SK-N-MC (cell line): ENCODE results near the gene SLC25A47.

ENCODE experiments used
- EZH2 ChIP-seq: fragments of 200-600 bp; sonication (generic); IDR thresholded peaks from one replicate; pipeline ENCODE4 v1.6.1; 2017; ENCODE audit warnings: antibody characterized with exemption
- POLR2AphosphoS5 ChIP-seq: IDR thresholded peaks from 2 replicates; pipeline ENCODE4 v1.6.1; 2012; ENCODE audit warnings: mild to moderate bottlenecking, low read depth, low read length, borderline replicate concordance

DNA sequence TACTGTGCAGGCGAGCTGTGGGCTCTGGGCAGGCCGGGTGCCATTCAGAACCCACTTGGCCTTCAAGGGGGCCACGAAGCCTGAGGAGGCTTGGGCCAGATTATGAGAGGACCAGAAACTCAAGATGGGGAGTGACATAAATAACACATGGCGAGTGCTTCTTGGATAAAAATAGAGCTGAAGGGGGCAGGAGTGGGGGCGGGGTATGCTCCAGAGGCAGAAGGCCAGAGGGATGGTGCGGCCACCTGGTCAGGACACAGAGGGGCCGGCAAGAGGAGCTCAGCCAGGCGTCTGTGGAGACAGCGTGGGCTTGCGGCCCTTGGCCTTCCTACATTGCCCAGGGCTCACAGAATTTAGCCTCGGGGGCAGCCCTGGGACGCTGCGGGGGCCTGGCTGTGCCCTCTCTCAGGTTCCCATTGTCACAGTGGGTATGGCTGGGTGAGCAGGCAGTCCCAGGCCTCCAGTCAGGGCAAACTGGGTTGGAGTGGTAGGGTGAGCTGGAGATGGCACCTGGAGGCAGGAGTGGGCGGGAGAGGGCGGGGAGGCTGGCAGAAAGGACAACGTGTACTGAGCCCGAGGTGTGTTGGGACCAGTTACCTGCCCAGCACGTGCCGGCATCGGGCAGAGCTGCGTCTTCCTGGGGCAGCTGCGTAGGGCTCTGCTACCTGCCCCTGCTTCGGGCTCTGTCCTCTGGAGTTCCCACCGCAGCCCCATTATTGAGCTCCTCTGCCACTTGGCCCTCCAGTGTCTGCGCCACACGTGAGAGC lies 9.5 kb upstream of the SLC25A47 start:
- TF ChIP-seq EZH2 (no peak), POLR2AphosphoS5 (no peak)
